NCI-H1436 (cell line): ENCODE results near the gene COL19A1.
"Not testable (repeated sequence)": the region's sequence is repeated elsewhere in the genome, so short reads cannot be mapped to it uniquely, and the experiment has no call there.

Experiments
- DNase-seq: peaks from one replicate; lab custom pipeline; 2025; lab: John Stamatoyannopoulos, UW

Gene COL19A1

GRCh38 chr6:69866351-69866769 lies at the start of gene COL19A1:
Gene COL19A1 (plus strand): TSS chr6:69866556. CDS start chr6:69879568, 13,012 bp downstream.
- DNase-seq = no peak

GRCh38 chr6:69816569-69816968 lies 49.8 kb upstream of the COL19A1 start:
- DNase-seq = no peak

- no peak for DNase-seq
Measured at GRCh38 chr6:69817358-69817757, 49.0 kb upstream of the COL19A1 start.

- DNase-seq = no peak
Measured at GRCh38 chr6:69818223-69818930, 48.0 kb upstream of the COL19A1 start.

GRCh38 chr6:69819138-69819537 lies 47.2 kb upstream of the COL19A1 start:
- no peak for DNase-seq

GRCh38 chr6:69820018-69820417 lies 46.3 kb upstream of the COL19A1 start:
- no peak for DNase-seq

- DNase-seq = no peak
Measured at GRCh38 chr6:69820438-69820837, 45.9 kb upstream of the COL19A1 start.

- not testable (repeated sequence) for DNase-seq
Measured at GRCh38 chr6:69824355-69824754, 42.0 kb upstream of the COL19A1 start.

GRCh38 chr6:69825904-69826303 lies 40.5 kb upstream of the COL19A1 start:
- DNase-seq = no peak

GRCh38 chr6:69827276-69827893 lies 39.0 kb upstream of the COL19A1 start:
- DNase-seq = no peak

GRCh38 chr6:69832558-69832957 lies 33.8 kb upstream of the COL19A1 start:
- no peak for DNase-seq

GRCh38 chr6:69835414-69836179 lies 30.8 kb upstream of the COL19A1 start:
- DNase-seq = no peak

GRCh38 chr6:69841862-69842261 lies 24.5 kb upstream of the COL19A1 start:
- DNase-seq = no peak

- no peak for DNase-seq
Measured at GRCh38 chr6:69843189-69843588, 23.2 kb upstream of the COL19A1 start.

- no peak for DNase-seq
Measured at GRCh38 chr6:69846312-69846711, 20.0 kb upstream of the COL19A1 start.

GRCh38 chr6:69846770-69847491 lies 19.4 kb upstream of the COL19A1 start:
- DNase-seq = no peak

- no peak for DNase-seq
Measured at GRCh38 chr6:69847492-69847788, 18.9 kb upstream of the COL19A1 start.

- DNase-seq = no peak
Measured at GRCh38 chr6:69848552-69848951, 17.8 kb upstream of the COL19A1 start.

GRCh38 chr6:69852706-69853105 lies 13.7 kb upstream of the COL19A1 start:
- DNase-seq = no peak

- DNase-seq = no peak
Measured at GRCh38 chr6:69861986-69862385, 4.4 kb upstream of the COL19A1 start.

GRCh38 chr6:69863766-69864165 lies 2.6 kb upstream of the COL19A1 start:
- DNase-seq = no peak

GRCh38 chr6:69865126-69865525 lies 1.2 kb upstream of the COL19A1 start:
- DNase-seq = no peak
